ENCODE measurements around the gene IGF2BP2.
"Not testable (repeated sequence)": the region's sequence is repeated elsewhere in the genome, so short reads cannot be mapped to it uniquely, and the experiment has no call there.

The IGF2BP2 gene

DNA sequence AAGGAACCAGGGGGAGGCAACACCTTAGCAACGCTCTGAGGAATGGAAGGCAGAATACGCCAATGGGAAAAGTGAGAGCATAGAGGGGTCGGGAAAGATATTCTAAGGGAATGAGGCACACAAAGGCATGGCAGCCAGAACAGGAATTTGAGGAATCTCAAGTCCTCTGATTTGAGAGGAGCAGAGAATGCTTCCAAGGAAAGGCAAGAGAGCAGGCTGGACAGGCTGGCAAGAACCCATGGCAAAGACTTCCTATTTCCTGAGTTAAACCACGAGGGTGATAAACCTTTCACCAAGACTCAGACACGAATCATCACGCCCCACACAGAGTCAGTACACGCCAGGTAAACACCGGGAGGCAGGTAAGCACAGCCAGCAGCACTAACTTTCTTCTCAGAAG lies 109.8 kb downstream of the IGF2BP2 start:
- DNase-seq (ENCODE audit: low read depth in 2 of 2) = no peak

DNA sequence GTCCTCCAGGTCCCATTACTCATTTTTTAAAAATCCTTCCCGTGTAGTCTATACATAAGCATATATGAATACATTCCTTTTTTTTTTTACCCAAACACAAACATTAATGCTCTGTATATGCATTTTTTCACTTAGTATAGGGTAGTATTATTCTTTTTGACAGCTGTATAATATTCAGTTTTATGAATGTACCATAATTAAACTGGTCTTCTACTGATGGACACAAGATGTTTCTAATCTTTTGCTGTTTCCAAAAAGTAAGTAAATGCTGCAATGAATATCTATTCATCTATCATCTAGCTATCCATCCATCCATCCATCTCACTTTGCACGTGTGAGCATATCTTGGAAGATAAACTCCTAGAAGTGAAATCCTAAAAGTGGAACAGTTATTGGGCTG lies 110.8 kb downstream of the IGF2BP2 start:
- no peak for DNase-seq (ENCODE audit: low read depth in 2 of 2)

DNA sequence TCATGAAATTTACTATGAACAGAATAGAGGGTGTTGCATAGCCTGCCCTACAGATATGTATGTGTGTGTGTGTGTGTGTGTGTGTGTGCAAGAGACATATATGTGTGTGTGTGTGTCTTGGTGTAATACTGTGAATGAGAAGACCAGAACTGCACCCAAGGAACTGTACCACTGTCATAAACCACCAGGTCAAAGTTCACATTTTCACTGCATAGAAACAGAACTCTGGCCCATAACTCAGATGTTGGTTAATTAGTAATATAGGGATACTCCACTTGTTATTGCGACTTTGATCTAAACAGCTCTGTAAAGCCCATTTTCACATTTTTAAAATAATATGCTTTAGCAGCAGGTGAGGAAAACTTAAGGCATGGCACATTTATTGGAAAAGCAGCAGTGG lies 111.8 kb downstream of the IGF2BP2 start:
- no peak for DNase-seq (ENCODE audit: low read depth in 2 of 2)

DNA sequence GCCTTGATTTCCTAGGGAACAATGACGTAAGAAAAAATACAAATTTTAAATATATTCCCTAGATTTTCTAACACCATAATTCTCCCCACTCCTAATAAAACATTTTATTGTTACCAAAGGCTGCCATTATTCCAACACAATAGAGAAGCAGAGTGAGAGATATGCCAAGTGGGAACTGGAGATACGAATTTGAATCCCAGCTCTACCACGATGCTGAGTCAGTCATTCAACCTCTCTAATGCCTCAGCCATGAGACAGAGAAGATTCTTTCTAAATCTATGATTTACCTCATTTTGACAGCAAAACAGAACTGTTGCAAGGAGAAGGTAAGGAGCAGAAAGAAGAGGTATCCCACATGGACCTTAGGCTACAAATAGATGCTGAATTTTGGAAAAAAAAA lies 112.5 kb downstream of the IGF2BP2 start:
- no peak for DNase-seq (ENCODE audit: low read depth in 2 of 2)

DNA sequence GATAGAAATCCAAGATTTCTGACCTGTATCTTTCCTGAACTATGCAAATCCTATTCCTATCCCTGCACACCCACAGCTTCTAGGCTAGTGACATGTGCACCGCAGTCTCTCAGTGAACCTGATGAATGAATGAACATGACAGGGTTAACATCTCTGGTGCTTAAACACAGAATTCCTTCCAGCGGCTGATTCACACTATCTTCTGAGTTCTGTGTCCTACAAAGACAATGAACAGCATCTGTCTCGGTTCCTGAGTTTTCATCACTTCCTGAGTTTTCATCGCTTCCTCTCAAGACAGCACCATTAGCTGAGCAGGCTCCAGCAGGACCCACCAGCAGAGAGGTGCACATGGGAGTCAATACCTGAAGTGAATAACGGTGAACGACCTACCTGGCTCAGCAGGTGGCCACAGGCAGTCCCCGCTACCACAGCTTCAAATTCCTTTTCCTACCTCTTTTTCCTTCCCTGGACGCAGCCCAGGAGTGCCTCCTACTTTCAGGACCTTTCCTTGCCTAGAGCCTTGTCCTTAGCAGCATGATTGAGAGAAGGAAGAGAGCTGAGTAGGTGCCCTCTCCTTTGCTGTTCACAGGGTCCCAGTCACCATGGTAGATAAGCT lies 113.5 kb downstream of the IGF2BP2 start:
- DNase-seq (ENCODE audit: low read depth in 2 of 2) = no peak

DNA sequence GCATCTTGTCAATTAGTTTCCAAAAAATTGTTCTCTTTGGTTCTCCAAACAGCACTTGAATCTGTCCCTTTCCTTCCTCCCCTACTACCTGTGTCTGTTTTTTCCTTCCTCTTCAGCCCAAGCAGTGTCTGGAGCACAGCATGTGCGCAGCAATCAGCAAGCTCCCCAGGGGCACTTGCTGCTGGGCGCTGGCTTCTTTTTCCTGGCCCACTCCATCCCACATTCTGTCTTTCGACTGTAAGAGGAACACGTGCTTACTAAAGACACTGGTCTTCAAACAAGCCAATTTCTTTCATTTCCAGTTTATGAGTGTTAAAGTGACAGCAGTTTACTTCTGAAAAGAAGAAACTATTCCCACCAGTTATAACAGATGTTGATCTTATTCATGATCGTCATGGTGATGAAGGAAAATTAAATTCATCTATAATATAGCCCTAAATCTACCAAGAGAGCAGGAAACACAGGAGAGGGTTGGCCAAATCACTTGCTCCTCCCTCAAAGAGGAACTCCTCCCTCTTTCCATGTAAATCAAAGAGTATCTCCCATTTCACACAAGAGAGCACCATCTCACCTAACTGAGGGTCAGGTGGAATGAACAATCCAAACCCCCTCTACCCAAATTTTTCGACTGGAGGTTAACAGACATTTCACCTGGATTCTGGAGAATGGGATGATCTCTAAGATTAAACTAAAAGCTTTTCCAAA lies 115.4 kb downstream of the IGF2BP2 start:
- no peak for DNase-seq (ENCODE audit: low read depth in 2 of 2)

DNA sequence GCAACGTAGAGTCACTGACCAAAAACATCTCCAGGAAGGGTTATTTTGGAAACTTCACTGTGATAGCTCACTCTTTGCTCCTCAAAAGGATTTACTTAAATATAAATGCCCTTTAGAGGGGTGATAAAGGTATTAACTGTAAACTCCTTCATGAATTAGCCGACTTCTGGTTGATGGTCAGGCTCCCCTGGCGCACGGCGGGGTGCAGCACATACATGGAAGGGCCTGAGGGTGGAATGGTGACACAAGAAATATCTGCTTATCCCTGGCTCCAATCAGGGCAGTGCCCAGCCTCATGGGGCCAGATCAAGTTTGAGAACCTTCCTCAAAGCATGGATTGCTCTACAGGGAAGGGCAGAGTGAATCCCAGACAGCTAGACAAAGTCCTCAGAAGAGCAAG lies 116.5 kb downstream of the IGF2BP2 start:
- DNase-seq (ENCODE audit: low read depth in 2 of 2) = no peak

DNA sequence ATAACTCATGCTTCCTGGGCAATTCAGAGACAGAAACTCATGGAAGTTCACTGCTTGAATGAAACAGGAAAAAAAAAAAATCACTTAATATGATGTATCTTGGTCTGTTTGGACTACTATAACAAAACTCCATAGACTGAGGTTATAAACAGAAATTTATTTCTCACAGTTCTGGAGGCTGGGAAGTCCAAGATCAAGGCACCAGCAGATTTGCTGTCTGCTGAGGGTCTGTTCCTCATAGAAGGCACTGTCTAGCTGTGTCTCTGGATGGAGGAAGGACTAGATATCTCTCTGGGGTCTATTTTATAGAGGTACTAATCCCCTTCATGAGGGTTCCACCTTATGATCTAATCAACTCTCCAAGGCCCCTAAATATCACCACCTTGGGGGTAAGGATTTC lies 119.3 kb downstream of the IGF2BP2 start:
- DNase-seq (ENCODE audit: low read depth in 2 of 2) = no peak

DNA sequence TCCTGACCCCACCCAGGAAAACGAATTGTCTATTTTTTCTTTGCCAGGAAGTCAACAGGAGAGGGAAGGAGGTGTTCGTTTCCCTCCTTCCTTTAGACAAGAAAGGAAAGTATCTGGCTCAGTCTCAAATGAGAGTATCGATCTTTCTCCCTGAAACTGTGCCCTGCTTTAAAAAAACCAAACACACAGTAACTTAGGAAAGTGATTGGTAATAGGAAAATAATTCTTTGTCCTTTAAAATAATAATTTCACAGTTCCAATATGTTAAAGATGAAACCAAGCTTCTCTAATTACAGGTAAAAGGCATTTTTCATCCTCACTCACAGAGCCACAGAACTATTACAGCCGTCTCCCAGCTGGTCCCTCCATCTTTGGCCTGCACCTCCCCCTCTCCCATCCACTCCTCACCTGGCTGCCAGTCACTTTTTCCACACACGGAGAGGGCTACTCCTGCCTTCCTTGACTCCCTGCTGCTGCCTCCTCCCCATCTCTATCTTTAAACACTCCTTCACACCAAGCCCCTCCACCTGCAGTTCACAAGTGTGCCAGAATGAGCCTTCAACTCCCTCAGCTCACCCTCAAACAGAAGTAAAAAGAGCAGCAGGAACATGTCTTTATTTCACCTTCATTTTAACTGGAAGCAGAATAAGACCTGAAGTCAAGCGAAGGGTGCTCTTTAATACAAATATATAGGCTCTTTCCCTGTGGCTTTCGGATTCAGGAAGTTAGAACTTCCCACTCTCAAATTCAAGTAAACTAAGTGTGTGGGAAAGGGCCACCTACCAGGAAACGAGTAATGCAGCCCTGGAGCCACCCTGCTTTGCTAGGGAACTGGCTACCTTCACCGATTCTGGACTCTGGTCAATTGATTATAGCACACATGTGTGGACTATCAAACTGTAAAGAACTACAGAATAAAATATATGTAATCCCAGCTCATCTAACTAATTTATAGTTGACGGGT lies 122.3 kb downstream of the IGF2BP2 start:
- no peak for DNase-seq (ENCODE audit: low read depth in 2 of 2)

DNA sequence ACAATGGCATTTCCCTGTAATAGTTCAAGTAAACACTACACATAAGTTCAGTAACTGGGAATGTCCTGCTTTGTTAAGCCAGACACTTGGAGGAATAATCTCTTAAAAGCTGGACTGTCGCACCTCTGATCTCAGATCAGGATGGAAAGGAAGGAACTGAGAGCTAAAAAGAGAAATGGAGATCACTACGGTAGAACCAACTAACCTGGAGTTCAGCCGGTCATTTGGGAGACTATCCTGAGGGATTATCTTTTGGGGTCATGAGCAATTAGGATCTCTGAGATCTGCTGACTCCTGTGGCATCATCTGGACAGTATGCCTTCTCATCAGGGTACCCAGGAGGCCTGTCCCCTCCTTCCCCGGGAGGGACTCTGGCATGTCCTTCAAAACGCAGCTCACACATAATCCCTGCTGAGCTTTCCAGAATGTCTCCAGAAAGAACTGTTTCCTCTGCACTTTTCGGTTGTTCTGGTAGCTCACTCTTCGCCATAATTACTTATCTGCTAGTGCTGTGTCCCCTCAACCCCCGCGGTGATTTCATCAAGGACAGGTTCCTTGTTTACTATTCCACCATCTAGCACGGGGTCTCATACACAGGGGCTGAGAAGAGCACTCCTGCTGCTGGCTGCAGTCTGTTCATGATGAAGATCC lies 123.1 kb downstream of the IGF2BP2 start:
- DNase-seq (ENCODE audit: low read depth in 2 of 2) = no peak

DNA sequence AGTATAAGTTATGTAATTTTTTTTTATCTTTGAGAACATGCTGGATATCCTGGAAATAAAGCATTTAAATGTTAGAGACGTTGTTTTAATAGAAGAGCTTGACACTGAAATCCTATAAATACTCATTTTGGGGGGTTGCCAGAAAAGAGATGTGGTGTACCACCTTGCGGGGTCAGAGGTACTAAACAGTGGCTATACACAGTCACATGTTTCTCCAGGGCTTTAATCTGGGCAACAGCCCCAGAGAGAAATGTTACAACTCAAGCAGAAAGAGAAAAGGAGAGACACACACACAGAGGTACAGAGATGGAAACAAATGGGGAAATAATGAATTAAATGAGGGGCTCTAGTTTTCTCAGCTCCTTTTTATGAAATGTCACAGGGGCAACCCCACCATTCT lies 124.9 kb downstream of the IGF2BP2 start:
- DNase-seq (ENCODE audit: low read depth in 2 of 2) = no peak

DNA sequence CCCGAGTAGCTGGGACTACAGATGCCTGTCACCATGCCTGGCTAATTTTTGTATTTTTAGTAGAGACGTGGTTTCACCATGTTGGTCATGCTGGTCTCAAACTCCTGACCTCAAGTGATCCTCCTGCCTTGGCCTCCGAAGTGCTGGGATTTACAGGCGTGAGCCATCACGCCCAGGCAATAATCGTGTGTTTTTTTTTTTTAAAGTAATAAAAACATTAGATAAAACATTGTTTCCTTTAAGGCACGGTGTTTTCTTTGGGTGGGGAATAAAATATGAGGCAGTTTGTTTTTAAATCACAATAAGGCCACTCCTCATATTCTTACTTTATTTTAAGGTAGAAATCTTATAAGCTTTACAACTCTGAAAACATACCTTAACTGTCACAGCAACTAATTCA lies 127.6 kb downstream of the IGF2BP2 start:
- not testable (repeated sequence) for DNase-seq (ENCODE audit: low read depth in 2 of 2)

DNA sequence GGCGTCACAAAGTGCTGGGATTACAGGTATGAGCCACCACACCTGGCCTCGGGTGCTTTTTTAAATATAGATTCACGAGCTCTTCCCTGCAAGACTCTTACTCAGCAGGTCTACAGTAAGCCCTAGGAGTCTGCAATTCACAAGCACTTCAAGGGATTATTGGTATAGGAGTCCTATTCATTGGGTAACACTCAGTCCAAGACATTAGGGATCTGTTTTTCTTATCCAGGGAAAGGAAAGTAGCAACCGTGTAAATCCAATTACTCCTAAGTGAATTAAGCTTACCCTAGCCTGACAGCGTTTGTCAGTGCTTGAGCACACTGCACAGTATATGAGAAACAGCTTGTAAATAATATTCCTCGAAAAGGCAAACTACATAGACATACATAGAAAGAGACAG lies 128.8 kb downstream of the IGF2BP2 start:
- DNase-seq (ENCODE audit: low read depth in 2 of 2) = no peak

DNA sequence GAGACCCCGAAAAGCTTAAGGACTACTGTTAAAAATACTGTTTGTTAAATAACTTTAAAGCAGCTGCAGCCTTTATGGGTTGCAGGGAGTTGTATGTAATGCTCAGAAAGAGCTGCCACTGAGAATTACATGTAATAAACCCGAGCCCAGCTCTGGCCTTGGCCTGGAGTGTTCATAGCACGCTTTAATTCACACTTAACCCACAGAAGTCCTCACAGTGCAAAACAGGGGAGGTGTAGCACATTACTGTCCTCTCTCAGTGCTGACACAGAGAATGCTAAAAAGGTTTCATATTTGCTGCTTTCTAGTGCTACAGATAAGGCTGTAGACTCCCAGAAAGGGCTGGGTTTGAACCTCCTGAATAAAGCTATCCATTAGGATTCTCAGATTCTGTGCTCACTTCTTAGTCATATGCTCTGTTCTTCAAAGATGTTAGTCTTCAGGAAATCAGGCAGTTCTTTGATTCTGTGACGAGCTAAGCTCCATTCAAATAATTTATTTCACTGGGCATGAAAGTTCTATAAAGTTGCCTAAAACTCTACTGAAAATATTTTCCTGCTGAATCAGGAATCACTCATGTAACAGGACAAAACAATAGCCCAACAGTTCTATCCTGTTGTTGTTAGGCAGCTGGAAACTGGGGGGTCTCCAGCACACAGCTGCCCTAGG lies 130.7 kb downstream of the IGF2BP2 start:
- DNase-seq (ENCODE audit: low read depth in 2 of 2) = no peak

DNA sequence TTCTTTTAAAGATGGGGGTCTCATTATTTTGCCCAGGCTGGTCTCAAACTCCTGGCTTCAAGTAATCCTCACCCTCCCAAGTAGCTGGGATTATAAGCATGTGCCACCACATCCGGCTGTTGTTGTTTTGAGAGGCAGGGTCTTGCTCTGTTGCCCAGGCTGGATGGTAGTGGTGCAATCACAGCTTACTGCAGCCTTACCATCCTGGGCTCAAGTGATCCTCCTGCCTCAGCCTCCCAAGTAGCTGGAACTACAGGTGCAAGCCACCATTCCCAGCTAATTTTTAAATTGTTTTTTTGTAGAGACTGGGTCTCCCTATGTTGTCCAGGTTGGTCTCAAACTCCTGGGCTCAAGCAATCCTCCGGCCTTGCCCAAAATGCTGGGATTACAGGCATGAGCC lies 133.2 kb downstream of the IGF2BP2 start:
- no peak for DNase-seq (ENCODE audit: low read depth in 2 of 2)

DNA sequence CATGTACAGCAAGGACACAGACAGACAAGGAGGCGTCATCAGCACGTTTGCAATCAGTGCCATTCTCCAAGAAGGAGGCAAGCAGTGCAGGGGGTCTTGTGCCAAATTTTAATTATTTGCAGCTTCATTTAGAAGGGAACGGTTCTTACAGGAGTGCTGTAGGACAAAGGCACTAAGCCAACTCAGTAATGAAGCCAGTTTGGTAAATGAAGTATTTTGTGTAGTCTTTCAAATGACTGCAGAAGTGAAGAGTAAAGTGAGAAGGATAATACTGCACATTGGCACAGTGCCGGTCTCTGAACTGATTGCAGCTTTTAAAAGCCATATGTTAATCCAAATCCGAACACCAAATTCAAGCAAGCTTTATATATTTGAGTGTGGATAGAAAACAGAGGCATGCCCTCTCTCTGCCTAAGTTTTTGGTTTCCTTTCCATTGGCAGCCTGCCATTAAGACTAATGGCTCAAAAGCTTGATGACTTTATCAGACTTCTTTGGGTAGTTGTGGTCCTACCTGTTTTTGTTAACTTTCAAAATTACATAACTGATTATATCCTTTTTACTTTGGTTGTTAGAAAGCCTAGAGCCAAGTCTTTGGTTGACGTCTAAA lies 137.5 kb downstream of the IGF2BP2 start:
- DNase-seq (ENCODE audit: low read depth in 2 of 2) = no peak

DNA sequence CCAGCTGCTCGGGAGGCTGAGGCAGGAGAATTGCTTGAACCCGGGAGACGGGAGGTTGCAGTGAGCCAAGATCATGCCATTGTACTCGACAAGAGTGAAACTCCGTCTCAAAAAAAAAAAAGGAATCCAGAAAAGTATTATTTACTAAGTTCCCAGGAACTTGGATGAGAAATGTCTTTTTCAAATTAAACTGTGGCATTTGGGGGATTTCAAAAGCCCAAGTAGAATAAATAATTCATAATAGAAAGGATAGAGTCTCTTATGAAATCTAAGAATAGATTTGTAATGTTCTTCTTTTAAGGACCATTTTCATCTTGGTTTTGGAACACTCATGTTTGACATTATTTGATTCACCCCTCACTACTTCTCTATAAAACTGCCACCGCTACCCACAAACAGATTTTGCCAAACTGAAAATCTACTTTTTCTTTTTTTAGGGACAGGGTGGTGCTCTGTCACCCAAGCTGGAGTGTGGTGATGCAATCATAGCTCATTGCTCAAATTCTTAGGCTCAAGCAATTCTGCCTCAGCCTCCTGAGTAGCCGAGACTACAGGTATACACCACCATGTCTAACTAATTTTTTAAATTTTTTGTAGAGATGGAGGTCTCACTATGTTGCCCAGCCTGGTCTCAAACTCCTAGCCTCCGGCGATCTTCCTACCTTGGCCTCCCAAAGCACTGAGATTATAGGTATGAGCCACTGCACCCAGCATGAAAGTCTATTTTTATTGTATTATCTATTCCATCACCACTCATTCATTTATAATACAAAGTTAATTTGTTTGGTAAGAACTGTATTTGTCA lies 139.4 kb downstream of the IGF2BP2 start:
- DNase-seq (ENCODE audit: low read depth in 2 of 2) = no peak

DNA sequence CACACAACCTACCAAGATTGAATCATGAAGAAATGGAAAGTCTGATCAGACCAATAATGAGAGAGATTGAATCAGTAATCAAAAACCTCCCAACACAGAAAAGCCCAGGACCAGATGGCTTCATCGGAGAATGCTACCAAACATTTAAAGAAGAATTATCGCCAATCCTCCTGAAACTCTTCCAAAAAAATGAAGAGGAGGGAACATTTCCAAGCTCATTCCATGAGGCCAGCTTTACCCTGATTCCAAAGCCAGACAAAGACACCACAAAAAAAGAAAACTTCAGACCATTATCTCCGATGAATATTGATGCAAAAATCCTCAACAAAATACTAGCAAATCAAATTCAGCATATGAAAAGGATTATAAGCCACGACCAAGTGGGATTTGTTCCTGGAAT lies 144.6 kb downstream of the IGF2BP2 start:
- no peak for DNase-seq (ENCODE audit: low read depth in 2 of 2)

DNA sequence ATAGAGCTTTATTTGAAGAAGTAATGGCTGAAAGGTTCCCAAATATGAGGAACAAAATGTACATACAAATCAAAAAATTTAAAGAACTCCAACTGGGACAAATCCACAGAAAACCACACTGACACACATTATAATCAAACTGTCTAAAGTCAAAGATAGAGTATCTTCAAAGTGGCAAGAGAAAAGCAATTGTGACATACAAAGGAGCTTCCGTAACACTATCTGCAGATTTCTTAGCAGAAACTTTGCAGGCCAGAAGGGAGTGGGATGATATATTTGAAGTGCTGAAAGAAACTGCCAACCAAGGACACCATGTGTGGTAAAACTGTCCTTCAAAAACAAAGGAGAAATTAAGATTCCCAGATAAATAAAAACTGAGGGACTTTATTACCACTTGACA lies 146.8 kb downstream of the IGF2BP2 start:
- DNase-seq (ENCODE audit: low read depth in 2 of 2) = no peak

DNA sequence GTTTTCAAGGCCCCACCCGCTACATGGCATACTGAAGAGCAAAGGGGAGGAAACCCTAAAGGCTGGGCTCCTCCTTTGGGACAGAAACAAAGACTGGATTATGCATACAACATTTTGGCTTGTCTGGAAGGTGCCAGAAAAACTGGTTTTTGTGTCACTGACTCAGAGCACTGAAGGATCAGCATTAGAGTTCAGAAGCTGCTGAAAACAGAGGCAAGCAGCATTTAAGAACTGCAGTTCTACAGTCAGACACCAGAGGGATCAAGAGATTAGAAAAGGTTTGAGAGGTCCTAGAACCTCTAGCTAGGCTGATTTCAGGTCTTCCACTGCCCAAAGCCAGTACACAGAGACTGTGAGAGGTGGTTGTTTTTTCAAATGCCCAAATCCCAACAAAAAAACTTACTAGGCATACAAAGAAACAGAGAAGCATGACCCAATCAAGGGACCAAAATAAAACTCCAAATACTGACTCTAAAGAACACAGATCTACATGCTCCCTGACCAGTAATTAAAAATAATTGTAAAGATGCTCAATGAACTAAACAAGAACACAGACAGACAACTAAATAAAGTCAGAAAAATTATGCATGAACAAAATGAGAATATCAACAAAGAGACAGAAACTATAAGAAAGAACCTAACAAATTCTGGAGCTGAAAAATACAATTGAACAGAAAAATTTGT lies 147.6 kb downstream of the IGF2BP2 start:
- DNase-seq (ENCODE audit: low read depth in 2 of 2) = no peak

All from stimulated activated CD4-positive, alpha-beta T cell treated with anti-CD3 and anti-CD28 coated beads, Interleukin-1b, Interleukin-23, amount 100 ng/mL, for 1 hour (primary cell).